GM19452 (cell line): ENCODE measurements around the gene HBS1L.
"Not testable (repeated sequence)": the region's sequence is repeated elsewhere in the genome, so short reads cannot be mapped to it uniquely, and the experiment has no call there.

ENCODE experiments used
- ATAC-seq: cut with Tn5 transposase; IDR thresholded peaks from one replicate; pipeline ENCODE4 v1.9.1; 2021; ENCODE audit not compliant: unreplicated experiment

Gene HBS1L

GRCh38 chr6:135081966-135082365, 27.3 kb upstream of the HBS1L start:
- ATAC-seq: no peak

- no peak for ATAC-seq
Observed at GRCh38 chr6:135075018-135075417, 20.4 kb upstream of the HBS1L start.

DNA sequence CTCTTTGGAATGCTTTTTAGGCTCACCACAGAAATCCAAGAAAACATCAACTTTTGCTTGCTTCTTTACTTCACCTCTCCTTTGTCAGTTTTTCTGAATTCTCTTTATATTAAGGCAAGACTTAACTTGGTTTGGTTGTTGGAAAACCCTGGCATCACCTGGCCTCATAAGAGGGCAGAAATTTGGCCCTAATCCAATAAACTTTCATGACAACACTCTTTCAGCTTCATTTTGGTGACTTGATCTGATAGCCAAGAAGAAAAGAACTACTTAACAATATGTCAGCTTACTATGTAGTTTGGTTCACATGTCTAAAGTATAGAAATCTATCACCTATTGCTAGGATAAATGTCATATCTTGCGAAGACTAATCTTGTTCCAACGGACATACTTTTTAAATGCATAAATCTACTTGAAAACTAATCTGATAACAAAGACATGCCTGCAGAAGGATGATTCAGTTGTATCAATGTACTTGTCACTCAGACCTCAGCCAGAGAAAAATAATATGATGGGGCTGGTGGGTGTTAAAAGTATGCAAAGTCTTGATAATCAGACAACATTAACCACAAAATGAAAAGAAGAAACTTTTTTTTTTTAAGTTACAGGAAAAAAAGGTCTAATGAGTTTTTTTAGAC, 19.3 kb upstream of the HBS1L start:
- no peak for ATAC-seq

- ATAC-seq: no peak
Observed at GRCh38 chr6:135073217-135073616, 18.6 kb upstream of the HBS1L start.

GRCh38 chr6:135072753-135073152, 18.1 kb upstream of the HBS1L start:
- no peak for ATAC-seq

DNA sequence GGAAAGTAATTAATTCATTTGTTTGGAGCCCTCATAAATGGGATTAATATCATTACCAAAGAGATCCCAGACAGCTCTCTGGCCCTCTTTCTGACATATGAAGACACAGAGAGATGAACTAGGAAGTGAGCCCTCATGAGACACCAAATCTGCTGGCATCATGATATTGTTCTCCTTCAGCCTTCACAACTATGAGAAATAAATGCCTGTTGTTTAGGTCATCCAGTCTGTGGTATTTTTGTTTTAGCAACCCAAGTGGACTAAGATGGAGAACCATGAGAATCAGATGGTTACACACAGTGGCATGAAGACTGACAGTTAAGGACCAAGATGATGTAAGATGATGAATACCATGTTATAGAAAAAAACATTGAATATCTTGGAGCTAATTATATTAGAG, 16.9 kb upstream of the HBS1L start:
- ATAC-seq: no peak

- no peak for ATAC-seq
Observed at GRCh38 chr6:135067911-135068310, 13.3 kb upstream of the HBS1L start.

DNA sequence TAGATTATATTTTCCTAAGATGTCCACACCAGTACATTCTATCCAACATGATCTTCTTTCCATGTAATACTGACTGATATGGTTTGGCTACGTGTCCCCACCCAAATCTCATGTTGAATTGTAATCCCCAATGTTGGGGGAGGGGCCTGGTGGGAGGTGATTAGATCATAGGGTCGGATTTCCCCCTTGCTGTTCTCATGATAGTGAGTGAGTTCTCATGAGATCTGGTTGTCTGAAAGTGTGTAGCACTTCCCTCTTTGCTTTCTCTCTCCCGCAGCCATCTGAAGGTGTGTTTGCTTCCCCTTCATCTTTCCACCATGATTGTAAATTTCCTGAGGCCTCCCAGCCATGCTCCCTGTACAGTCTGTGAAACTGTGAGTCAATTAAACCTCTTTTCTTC, 12.2 kb upstream of the HBS1L start:
- ATAC-seq: no peak

GRCh38 chr6:135066397-135066796, 11.8 kb upstream of the HBS1L start:
- ATAC-seq: no peak

DNA sequence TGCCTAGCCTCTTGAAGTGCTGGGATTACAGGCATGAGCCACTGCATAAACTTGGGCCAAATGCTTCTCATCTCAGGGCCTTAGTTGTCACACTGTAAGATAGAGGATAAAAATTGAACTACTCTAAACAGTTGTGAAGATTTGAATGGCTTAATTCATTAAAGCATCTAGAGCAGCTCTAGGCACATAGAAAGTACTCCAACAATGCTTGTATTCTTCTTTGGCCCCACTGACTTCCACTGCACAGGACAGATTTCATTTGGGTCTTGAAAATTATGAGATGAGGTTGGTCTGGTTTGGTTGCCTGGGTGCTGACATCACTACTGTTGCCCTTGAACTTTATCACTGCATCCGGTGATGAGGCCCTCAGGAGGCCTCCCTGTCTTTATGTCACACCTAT, 10.0 kb upstream of the HBS1L start:
- ATAC-seq: no peak

DNA sequence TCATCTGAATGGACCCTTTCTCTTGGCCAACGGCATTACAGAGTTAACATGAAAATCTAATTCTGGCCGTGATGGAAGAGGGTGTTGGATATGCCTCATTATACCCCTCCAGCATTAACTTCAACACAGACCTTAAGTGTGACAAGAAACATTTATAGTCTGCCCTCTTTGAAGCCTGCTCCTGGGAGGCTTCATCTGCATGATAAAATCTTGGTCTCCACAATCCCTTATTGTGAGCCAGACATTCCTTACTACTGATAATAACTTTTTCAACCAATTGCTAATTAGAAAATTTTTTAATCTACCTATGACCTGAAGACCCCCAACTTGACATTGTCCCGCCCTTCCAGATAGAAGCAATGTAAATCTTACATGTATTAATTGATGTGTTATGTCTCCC, 9.3 kb upstream of the HBS1L start:
- ATAC-seq: no peak

- ATAC-seq: no peak
Observed at GRCh38 chr6:135062735-135063134, 8.1 kb upstream of the HBS1L start.

GRCh38 chr6:135060076-135060475, 5.5 kb upstream of the HBS1L start:
- ATAC-seq: no peak

GRCh38 chr6:135058299-135058698, 3.7 kb upstream of the HBS1L start:
- not testable (repeated sequence) for ATAC-seq

DNA sequence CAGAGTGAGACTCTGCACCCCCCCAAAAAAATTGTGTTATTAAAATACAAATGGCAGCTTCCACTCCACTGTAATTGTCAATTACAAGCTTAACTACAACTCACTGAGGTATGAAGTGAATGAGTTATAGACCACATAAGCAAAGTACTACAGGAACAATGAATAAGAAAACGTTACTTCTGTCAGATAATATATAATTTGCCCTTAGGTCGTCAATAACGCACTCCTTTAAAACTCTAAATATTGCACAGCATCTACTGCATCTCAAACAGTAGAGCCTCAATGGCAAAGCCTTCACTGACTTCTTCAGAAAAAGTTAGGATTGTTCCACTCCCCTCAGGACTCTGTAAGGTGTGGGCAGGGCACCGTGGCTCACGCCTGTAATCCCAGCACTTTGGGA, 2.0 kb upstream of the HBS1L start:
- no peak for ATAC-seq

DNA sequence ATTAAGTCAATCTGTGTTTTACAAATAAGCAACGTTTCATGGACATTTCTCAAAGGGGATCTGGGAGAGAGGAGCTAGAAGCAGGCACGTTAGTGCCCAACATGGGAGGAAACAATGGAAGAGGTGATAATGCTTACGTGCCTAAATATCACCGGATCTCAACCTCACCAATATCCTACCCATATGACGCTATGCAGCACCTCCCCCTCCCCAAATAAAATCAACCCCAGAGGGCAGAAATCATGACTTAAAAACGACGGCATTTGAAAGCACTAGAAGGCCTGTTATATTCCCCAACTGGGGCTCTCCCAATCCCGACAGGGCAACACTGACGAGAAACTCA, 425 bp downstream of the HBS1L start:
- ATAC-seq: peak; percentile 3

- no peak for ATAC-seq
Observed at GRCh38 chr6:135053406-135053805, 1.2 kb downstream of the HBS1L start.

GRCh38 chr6:135052939-135053338, 1.7 kb downstream of the HBS1L start:
- no peak for ATAC-seq

DNA sequence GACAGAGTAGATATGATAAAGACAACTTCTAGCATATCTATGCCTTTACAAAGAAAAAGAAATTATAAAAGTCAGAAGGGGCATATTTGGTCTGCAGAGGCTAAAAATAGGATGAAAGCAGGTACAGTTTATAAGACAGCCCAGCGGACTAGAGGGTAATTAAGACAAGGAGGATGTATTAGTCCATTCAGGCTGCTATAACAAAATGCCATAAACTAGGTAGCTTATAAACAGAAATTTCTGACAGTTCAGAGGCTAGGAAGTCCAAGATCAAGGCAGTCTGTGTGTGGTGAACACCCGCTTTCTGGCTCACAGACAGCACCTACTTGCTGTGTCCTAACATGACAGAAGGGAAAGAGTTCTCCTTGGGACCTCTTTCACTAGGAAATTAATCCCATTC, 5.7 kb downstream of the HBS1L start:
- no peak for ATAC-seq

GRCh38 chr6:135047336-135047735, 7.3 kb downstream of the HBS1L start:
- no peak for ATAC-seq

DNA sequence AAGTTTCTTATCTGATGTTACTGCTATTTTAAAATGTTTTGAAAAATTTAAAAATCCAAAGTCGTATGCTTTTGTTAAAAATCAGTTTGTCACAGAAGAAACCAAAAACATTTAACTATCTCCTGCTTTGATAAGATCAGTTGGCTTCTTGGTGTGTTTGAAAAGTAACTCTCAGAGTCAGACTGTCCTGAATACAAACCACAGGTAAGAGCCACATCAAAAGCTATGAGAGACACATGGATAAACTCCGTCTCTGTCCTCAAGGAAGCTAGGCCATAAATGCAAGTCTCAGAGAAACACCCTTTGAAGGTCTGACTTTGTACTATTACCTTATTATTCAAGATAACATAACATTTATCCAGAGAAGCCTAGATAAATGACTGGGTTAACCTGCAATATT, 7.7 kb downstream of the HBS1L start:
- no peak for ATAC-seq

GRCh38 chr6:135044639-135045038, 10.0 kb downstream of the HBS1L start:
- no peak for ATAC-seq

DNA sequence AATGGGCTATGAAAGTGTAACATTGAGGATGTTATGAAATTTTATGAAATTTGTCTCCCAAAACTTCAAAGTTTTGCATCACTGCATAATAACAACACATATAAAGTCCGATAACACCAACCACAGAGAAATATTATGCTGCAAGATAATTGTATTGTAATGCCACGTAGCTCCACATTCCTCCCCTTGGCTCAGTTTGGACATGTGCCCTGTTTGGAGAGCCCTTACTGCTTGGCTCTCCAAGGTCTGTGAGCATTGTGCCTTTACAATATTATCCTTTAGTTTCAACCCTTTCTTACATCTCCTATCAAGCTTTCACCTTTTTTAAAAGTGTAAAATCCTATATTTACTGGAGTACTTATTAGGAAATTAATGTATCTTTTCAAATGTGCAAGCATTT, 10.8 kb downstream of the HBS1L start:
- no peak for ATAC-seq

DNA sequence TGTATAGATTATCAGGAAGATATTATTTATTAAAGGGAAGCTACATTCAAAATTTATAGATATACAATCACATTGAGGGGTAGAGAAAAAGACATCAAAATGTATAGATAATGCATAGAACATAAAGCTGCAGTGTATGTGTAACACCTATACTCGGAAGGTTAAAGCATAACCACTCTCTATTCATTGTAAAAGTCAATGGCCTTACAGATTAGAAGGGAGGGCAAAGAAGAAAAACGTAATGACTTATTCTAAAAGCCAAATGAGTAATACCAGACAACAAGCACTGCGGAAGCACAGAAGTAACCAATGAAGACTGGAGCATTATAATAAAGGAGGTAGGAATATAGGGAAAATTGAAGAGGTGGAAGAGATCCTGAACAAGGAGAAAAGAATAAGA, 11.3 kb downstream of the HBS1L start:
- no peak for ATAC-seq
